DOHH2 (cell line): ENCODE data around the gene KIF6.

Experiments
- H3F3A ChIP-seq: fragments of 200-600 bp; sonication (generic), shearing (Covaris generic); 2 replicates; pipeline ENCODE4 v1.6.0; 2016; ENCODE audit warnings: antibody characterized with exemption, mild to moderate bottlenecking; ENCODE audit not compliant: control insufficient read depth, insufficient read depth
- H3K27ac ChIP-seq: fragments of 200-600 bp; sonication (generic); 2 replicates; pipeline ENCODE4 v1.5.1; 2014; ENCODE audit warnings: low read depth, mild to moderate bottlenecking, low read length, moderate library complexity
- H3K27me3 ChIP-seq: fragments of 200-600 bp; sonication (generic); 2 replicates; pipeline ENCODE4 v1.6.1; 2014; ENCODE audit warnings: mild to moderate bottlenecking, low read length, mixed read lengths; ENCODE audit not compliant: control insufficient read depth
- H3K36me3 ChIP-seq: fragments of 200-600 bp; sonication (generic); 2 replicates; pipeline ENCODE4 v1.6.1; 2014; ENCODE audit warnings: mild to moderate bottlenecking, low read length, moderate library complexity, mixed read lengths; ENCODE audit not compliant: control insufficient read depth
- H3K4me1 ChIP-seq: fragments of 200-600 bp; sonication (generic); 2 replicates; pipeline ENCODE4 v1.6.1; 2014; ENCODE audit warnings: mild to moderate bottlenecking, low read length, mixed read lengths; ENCODE audit not compliant: control insufficient read depth
- H3K4me2 ChIP-seq: fragments of 200-600 bp; sonication (generic); 2 replicates; pipeline ENCODE4 v1.6.0; 2014; ENCODE audit warnings: mild to moderate bottlenecking, low read length, moderate library complexity
- H3K4me3 ChIP-seq: fragments of 200-600 bp; sonication (generic); 2 replicates; pipeline ENCODE4 v1.5.1; 2014; ENCODE audit warnings: mild to moderate bottlenecking, low read length, mixed read lengths
- H3K79me2 ChIP-seq: fragments of 200-600 bp; sonication (generic); 2 replicates; pipeline ENCODE4 v1.6.1; 2014; ENCODE audit warnings: mild to moderate bottlenecking, low read length, mixed read lengths; ENCODE audit not compliant: control insufficient read depth
- H3K9me2 ChIP-seq: fragments of 200-600 bp; sonication (generic); replicated peaks from 2 replicates; pipeline ENCODE4 v1.6.1; 2014; ENCODE audit warnings: mild to moderate bottlenecking, low read length, mixed read lengths; ENCODE audit not compliant: control insufficient read depth
- H3K9me3 ChIP-seq: fragments of 200-600 bp; sonication (generic); 2 replicates; pipeline ENCODE4 v1.6.1; 2014; ENCODE audit warnings: antibody characterized with exemption, low read length, mixed read lengths; ENCODE audit not compliant: control insufficient read depth, insufficient read depth
- H4K20me1 ChIP-seq: fragments of 200-600 bp; sonication (generic); 2 replicates; pipeline ENCODE4 v1.6.0; 2014; ENCODE audit warnings: low read depth, mild to moderate bottlenecking, antibody characterized with exemption, low read length, moderate library complexity; ENCODE audit not compliant: control insufficient read depth, insufficient read depth
- EZH2phosphoT487 ChIP-seq: fragments of 200-600 bp; sonication (generic); IDR thresholded peaks from 2 replicates; pipeline ENCODE4 v1.6.1; 2017; ENCODE audit warnings: borderline replicate concordance, mild to moderate bottlenecking, antibody characterized with exemption, low read length, moderate library complexity, mixed read lengths
- TF ChIP-seq, protein P1 (sequence below): fragments of 200-600 bp; sonication (generic); IDR thresholded peaks from one replicate; pipeline ENCODE4 v1.5.1; 2014; ENCODE audit warnings: antibody characterized with exemption, mild to moderate bottlenecking, low read depth, low read length; ENCODE audit not compliant: poor library complexity, severe bottlenecking

KIF6 gene

DNA sequence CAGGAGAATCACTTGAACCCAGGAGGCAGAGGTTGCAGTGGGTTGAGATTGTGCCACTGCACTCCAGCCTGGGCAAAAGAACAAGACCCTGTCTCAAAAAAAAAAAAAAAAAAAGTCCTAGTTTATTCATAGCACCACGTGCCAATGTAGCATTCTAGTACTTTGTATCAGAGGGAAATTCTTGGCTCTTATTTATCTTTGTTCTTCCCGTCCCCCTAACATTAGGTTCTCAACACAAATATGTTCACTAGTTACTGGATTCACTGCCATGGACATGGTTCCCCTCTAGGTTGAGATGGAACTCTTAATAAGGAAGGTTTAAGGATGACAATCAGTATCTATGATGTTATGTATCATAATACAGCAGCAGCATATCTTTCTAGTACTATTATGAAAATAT lies 178.5 kb downstream of the KIF6 start:
- H3K9me2 ChIP-seq: no peaks in the 10 kb centered on the region
- TF ChIP-seq, protein P1, sequence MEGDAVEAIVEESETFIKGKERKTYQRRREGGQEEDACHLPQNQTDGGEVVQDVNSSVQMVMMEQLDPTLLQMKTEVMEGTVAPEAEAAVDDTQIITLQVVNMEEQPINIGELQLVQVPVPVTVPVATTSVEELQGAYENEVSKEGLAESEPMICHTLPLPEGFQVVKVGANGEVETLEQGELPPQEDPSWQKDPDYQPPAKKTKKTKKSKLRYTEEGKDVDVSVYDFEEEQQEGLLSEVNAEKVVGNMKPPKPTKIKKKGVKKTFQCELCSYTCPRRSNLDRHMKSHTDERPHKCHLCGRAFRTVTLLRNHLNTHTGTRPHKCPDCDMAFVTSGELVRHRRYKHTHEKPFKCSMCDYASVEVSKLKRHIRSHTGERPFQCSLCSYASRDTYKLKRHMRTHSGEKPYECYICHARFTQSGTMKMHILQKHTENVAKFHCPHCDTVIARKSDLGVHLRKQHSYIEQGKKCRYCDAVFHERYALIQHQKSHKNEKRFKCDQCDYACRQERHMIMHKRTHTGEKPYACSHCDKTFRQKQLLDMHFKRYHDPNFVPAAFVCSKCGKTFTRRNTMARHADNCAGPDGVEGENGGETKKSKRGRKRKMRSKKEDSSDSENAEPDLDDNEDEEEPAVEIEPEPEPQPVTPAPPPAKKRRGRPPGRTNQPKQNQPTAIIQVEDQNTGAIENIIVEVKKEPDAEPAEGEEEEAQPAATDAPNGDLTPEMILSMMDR: no peak
- TF ChIP-seq EZH2phosphoT487: no peak
- no peaks in the 10 kb centered on the region for H3K79me2 ChIP-seq
- H3K9me3 ChIP-seq: no peaks in the 10 kb centered on the region
- no peaks in the 10 kb centered on the region for H3F3A ChIP-seq
- no peak overlapping the region for H3K4me3 ChIP-seq
- no peaks in the 10 kb centered on the region for H3K36me3 ChIP-seq
- no peak overlapping the region for H3K27ac ChIP-seq
- no peak overlapping the region for H3K4me2 ChIP-seq
- H3K27me3 ChIP-seq: no peaks in the 10 kb centered on the region
- no peaks in the 10 kb centered on the region for H3K4me1 ChIP-seq
- H4K20me1 ChIP-seq: no peaks in the 10 kb centered on the region

- H3K9me2 ChIP-seq: no peaks in the 10 kb centered on the region
- no peaks in the 10 kb centered on the region for H4K20me1 ChIP-seq
- H3K4me3 ChIP-seq: no peak overlapping the region
- TF ChIP-seq EZH2phosphoT487: no peak
- TF ChIP-seq, protein P1: no peak
- no peaks in the 10 kb centered on the region for H3K9me3 ChIP-seq
- H3F3A ChIP-seq: no peaks in the 10 kb centered on the region
- no peaks in the 10 kb centered on the region for H3K4me1 ChIP-seq
- H3K36me3 ChIP-seq: no peaks in the 10 kb centered on the region
- no peaks in the 10 kb centered on the region for H3K27me3 ChIP-seq
- H3K4me2 ChIP-seq: no peak overlapping the region
- H3K27ac ChIP-seq: no peak overlapping the region
- H3K79me2 ChIP-seq: no peaks in the 10 kb centered on the region
These were observed 181.3 kb downstream of the KIF6 start for GRCh38 chr6:39543950-39544349.

- Histone ChIP-seq H3K4me2 (no peak overlapping the region), H3F3A (no peaks in the 10 kb centered on the region), H3K9me2 (no peaks in the 10 kb centered on the region), H3K9me3 (no peaks in the 10 kb centered on the region), H3K27ac (no peak overlapping the region), H3K27me3 (no peaks in the 10 kb centered on the region), H4K20me1 (no peaks in the 10 kb centered on the region), H3K79me2 (no peaks in the 10 kb centered on the region), H3K36me3 (no peaks in the 10 kb centered on the region), H3K4me1 (no peaks in the 10 kb centered on the region), H3K4me3 (no peak overlapping the region)
- TF ChIP-seq, protein P1: no peak
- TF ChIP-seq EZH2phosphoT487: no peak
These were observed 182.1 kb downstream of the KIF6 start for GRCh38 chr6:39543095-39543494.

DNA sequence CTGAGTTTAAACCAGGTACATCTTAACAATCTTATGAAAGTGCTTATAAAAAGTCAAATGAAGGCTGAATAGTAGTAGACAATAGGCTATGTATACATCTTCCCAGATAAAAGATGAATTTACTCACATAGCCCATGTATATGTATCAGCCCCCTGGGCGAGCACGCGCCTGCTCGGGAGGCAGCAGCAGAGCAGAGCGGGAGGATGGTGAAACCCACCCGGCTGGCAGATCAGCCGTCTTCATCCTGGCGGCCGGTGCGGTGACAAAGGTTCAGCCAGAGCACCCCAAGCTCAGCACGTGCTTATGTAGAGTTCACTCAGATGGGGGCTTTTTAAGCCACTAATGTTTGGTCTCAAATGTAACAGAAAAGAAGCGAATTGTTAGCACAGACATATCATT lies 184.8 kb downstream of the KIF6 start:
- Histone ChIP-seq H3K27ac (no peak overlapping the region), H3K4me1 (no peaks in the 10 kb centered on the region), H3K9me2 (no peaks in the 10 kb centered on the region), H3F3A (no peaks in the 10 kb centered on the region), H3K9me3 (no peaks in the 10 kb centered on the region), H4K20me1 (no peaks in the 10 kb centered on the region), H3K36me3 (no peaks in the 10 kb centered on the region), H3K27me3 (no peaks in the 10 kb centered on the region), H3K4me3 (no peak overlapping the region), H3K79me2 (no peaks in the 10 kb centered on the region), H3K4me2 (no peak overlapping the region)
- TF ChIP-seq, protein P1: no peak
- TF ChIP-seq EZH2phosphoT487: no peak
